LNCaP clone FGC (cell line): ENCODE results near the gene LRRC4.

Experiments
- DNase-seq: peaks from one replicate; pipeline ENCODE4 v3.0.0-alpha.2; 2011; ENCODE audit warnings: low read depth
- H3K4me3 ChIP-seq: 2 replicates; pipeline ENCODE4 v1.5.1; 2011; ENCODE audit warnings: mild to moderate bottlenecking, low read depth, low read length, control low read depth
- TF ChIP-seq, protein P1 (sequence below): IDR thresholded peaks from 2 replicates; pipeline ENCODE4 v1.5.1; 2012; ENCODE audit warnings: mild to moderate bottlenecking; ENCODE audit not compliant: control insufficient read depth, insufficient read depth; ENCODE audit errors: extremely low read depth

Gene LRRC4

DNA sequence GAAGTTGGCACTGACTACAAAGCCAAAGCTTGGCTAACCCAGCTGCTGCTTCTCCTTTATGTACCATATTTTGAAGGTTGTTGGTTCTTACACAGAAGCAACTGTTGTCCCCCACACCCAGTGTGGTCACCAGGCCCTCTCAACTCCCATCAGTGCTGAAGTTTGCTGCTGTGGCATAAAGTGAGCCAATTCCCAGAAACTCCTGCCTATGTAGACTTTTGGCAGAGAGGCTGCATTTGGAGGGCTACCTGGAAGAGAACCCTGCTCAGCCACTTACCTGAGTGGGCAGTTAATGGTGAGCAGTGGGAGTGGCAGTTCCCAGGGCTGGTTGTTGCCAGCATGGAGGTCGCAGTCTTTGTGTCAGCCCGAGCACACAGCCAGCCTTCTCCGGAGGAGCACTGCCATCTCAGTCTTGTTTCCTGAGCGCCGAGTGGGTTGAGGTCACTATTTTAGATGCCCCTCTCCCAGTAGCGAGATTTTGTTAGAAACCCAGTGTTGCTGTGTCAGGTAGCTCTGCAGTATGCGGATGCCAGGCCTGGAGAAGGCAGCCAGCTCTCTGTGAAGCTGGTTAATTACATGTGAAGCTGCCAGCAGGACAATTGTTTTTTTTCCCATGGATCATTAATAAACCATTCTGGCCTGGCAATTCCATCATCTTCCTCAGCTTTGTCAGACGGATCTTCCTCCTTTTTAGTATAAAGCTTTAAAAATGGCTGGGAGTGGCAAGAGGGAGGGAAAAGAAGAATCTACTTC is 24.5 kb downstream of the LRRC4 start:
- TF ChIP-seq, protein P1, sequence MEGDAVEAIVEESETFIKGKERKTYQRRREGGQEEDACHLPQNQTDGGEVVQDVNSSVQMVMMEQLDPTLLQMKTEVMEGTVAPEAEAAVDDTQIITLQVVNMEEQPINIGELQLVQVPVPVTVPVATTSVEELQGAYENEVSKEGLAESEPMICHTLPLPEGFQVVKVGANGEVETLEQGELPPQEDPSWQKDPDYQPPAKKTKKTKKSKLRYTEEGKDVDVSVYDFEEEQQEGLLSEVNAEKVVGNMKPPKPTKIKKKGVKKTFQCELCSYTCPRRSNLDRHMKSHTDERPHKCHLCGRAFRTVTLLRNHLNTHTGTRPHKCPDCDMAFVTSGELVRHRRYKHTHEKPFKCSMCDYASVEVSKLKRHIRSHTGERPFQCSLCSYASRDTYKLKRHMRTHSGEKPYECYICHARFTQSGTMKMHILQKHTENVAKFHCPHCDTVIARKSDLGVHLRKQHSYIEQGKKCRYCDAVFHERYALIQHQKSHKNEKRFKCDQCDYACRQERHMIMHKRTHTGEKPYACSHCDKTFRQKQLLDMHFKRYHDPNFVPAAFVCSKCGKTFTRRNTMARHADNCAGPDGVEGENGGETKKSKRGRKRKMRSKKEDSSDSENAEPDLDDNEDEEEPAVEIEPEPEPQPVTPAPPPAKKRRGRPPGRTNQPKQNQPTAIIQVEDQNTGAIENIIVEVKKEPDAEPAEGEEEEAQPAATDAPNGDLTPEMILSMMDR: no peak
- no peak for DNase-seq
- H3K4me3 ChIP-seq: no peak overlapping the region

DNA sequence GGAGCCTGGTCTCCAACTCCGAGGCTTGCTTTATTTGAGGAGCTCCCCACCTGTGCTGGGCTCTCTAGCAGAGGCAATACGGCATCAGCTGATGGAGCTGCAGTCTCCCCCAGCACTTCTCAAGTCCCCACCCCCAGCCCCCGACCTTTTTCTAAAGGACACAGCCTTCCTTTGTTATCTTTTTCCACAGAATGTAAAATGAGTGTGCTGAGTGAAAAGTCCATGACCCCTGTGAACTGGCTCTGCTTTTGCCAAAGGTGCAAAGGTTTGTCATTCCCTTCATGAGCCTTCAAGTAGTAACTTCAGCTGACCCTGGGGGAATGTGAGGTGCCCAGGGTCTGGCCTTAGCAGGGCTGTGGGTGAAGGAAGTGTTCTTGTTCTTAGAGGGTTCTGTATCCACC is 25.5 kb downstream of the LRRC4 start:
- TF ChIP-seq, protein P1: no peak
- DNase-seq: no peak
- H3K4me3 ChIP-seq: no peak overlapping the region

DNA sequence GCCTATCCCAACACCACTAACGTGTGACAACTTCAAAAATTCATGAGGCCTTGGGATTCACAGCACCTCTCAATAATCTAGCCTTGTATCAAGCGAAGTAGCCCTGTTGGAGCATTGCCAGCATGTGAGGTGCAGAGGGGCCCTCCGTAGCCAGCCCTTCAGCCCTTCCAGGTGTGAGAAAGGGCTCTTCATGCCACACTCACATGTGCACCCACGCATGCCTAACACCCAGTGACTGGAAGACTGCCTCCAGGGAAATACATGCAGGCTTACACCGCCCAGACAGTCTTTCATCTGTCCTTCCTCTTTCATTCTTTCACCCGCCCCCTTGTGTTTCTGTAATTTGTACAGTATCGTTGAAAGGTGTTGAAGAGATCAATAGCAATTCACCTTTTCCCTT is 26.1 kb downstream of the LRRC4 start:
- no peak for DNase-seq
- no peak overlapping the region for H3K4me3 ChIP-seq
- TF ChIP-seq, protein P1: no peak

DNA sequence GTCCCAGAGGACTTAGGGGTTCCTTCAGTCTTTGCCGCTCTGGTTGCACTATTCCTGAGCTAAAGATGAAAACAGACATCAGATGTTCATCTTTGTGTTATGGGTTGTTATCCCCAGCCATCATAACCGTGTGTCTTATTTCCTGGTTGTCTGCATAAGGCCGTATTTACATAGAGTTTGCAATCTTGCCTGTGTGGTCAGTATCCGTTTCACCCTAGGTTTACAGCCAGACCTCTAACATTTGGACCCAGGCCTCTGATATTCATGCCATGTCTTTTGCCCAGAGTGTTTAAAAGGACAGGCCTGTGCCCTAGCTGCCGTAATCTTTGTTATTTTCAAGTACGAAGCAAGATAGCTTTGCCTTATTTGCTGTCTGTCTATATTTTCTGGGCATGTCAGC is 26.6 kb downstream of the LRRC4 start:
- TF ChIP-seq, protein P1: no peak
- DNase-seq: no peak
- H3K4me3 ChIP-seq: no peak overlapping the region

DNA sequence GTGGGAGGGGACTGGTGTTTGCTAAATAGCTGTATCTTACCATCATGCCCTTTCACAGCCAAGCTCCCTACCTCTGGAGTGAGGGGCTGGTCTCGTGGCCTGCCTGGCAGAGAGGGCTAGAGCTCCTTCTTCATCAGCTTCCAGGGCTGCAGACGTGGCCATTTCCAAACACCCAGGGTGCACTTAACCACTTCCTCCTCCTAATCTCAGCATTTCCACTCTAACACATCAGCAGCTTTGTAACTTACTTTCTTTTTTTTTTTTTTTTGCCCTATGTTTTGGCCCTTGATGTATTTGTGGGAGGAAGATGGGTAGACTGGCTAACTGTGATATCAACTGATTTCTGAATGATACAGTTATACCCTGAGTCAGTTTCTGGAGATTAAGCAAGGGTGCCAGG is 27.4 kb downstream of the LRRC4 start:
- no peak for DNase-seq
- TF ChIP-seq, protein P1: no peak
- H3K4me3 ChIP-seq: no peak overlapping the region

DNA sequence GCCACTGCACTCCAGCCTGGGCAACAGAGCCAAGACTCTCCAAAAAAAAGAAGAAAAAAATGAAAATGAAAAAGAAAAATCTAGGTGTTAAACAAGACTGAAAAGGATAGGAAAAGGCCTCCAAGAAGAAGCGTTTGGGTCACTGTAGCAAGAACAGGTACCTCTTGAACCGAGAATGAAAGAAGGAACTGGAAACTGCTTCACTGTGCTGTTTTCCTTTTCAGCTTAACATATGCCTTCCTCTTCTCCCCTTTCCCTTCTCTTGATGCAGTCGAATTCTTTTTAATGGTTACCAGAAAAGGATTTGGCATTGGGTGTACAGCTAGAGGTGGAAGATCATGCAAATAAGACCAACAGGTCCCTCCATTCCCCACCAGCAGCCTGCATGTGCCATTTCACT is 28.1 kb downstream of the LRRC4 start:
- DNase-seq: no peak
- TF ChIP-seq, protein P1: no peak
- no peak overlapping the region for H3K4me3 ChIP-seq

DNA sequence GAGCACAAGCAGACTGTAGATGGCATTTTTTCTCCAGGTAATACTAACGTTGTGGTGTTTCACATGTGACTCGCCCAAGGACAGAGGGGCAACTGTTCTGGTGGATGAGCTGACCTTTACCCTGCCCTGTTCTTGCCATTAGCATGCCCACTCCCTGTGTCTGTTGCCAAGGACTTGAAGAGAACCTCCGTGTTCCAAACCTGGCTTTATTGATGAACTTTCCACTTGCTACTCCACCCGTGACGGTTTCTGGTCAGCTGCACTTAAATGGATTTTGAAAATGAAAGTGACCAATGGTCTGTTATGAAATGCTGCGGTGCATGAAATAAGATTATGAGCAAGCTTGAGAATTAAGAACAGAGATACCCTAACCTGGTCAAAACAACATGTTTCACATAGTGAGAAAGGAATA is 30.4 kb downstream of the LRRC4 start:
- H3K4me3 ChIP-seq: no peak overlapping the region
- no peak for DNase-seq
- TF ChIP-seq, protein P1: no peak
